Neural progenitor cell (in vitro differentiated cells): Measurements from ENCODE around the gene IQSEC1. TPM values are rescaled to one million over a fixed set of nuclear protein-coding genes. Genes with fewer than 3 reads are reported as not detected.

Experiments used
- DNase-seq: peaks from one replicate; pipeline ENCODE4 v3.0.0-alpha.2; 2016; ENCODE audit warnings: low spot score
- H2AFZ ChIP-seq: fragments of 200-600 bp; sonication (generic); replicated peaks from 2 replicates; pipeline ENCODE4 v1.6.1; 2016; ENCODE audit warnings: antibody characterized with exemption
- H3F3A ChIP-seq: fragments of 200-600 bp; sonication (generic); 2 replicates; pipeline ENCODE4 v1.6.1; 2016; ENCODE audit warnings: antibody characterized with exemption, low read depth
- H3K27ac ChIP-seq: fragments of 200-600 bp; sonication (generic); 2 replicates; pipeline ENCODE4 v1.5.1; 2016; ENCODE audit warnings: mild to moderate bottlenecking
- H3K27me3 ChIP-seq: fragments of 200-600 bp; sonication (generic); 2 replicates; pipeline ENCODE4 v1.6.1; 2016; ENCODE audit warnings: mild to moderate bottlenecking, moderate library complexity
- H3K36me3 ChIP-seq: fragments of 200-600 bp; sonication (generic); 2 replicates; pipeline ENCODE4 v1.5.1; 2016
- H3K4me1 ChIP-seq: fragments of 200-600 bp; sonication (generic); 2 replicates; pipeline ENCODE4 v1.6.1; 2016; ENCODE audit warnings: mixed run types
- H3K4me2 ChIP-seq: fragments of 200-600 bp; sonication (generic); 2 replicates; pipeline ENCODE4 v1.6.1; 2016
- H3K4me3 ChIP-seq: fragments of 200-600 bp; sonication (generic); 2 replicates; pipeline ENCODE4 v1.5.1; 2016
- H3K79me2 ChIP-seq: fragments of 200-600 bp; sonication (generic); 2 replicates; pipeline ENCODE4 v1.6.1; 2016; ENCODE audit warnings: low read depth
- H3K9ac ChIP-seq: fragments of 200-600 bp; sonication (generic); 2 replicates; pipeline ENCODE4 v1.6.1; 2016
- H3K9me3 ChIP-seq: fragments of 200-600 bp; sonication (generic); 2 replicates; pipeline ENCODE4 v1.5.1; 2016; ENCODE audit warnings: low read depth
- H4K20me1 ChIP-seq: fragments of 200-600 bp; sonication (generic); 2 replicates; pipeline ENCODE4 v1.6.1; 2016; ENCODE audit warnings: low read depth
- H3K27ac Mint-ChIP-seq: 3 replicates; pipeline ENCODE4 v1.8.0; 2021; ENCODE audit warnings: mixed read lengths
- H3K27me3 Mint-ChIP-seq: 2 replicates; pipeline ENCODE4 v1.8.0; 2022; ENCODE audit warnings: low read depth, mild to moderate bottlenecking, inconsistent platforms, moderate library complexity, mixed read lengths; ENCODE audit not compliant: insufficient read depth
- H3K36me3 Mint-ChIP-seq: 3 replicates; pipeline ENCODE4 v1.8.0; 2021; ENCODE audit warnings: mixed read lengths
- H3K4me1 Mint-ChIP-seq: 3 replicates; pipeline ENCODE4 v1.8.0; 2021; ENCODE audit warnings: mixed read lengths
- H3K4me3 Mint-ChIP-seq: 3 replicates; pipeline ENCODE4 v1.8.0; 2021; ENCODE audit warnings: mild to moderate bottlenecking, moderate library complexity, mixed read lengths
- H3K9me3 Mint-ChIP-seq: 3 replicates; pipeline ENCODE4 v1.8.0; 2020; ENCODE audit warnings: mixed read lengths
- CTCF ChIP-seq: fragments of 200-600 bp; sonication (generic); IDR thresholded peaks from 2 replicates; pipeline ENCODE4 v1.5.1; 2017; ENCODE audit warnings: antibody characterized with exemption, mild to moderate bottlenecking
- EZH2 ChIP-seq: fragments of 200-600 bp; sonication (generic); IDR thresholded peaks from 2 replicates; pipeline ENCODE4 v1.6.1; 2017; ENCODE audit warnings: antibody characterized with exemption, mild to moderate bottlenecking, moderate library complexity
- EZH2phosphoT487 ChIP-seq: fragments of 200-600 bp; sonication (generic); IDR thresholded peaks from 2 replicates; pipeline ENCODE4 v1.6.1; 2017; ENCODE audit warnings: antibody characterized with exemption
- total RNA-seq: library from RNA; depleted of rRNA; stranded (reverse); fragments of >200 nt; gene quantifications from 2 replicates; pipeline ENCODE4 v1.2.3, GENCODE V29; 2015; ENCODE audit warnings: low replicate concordance

Gene IQSEC1
- 8.9 and 19.7 TPM in 2 replicates for total RNA-seq

GRCh38 chr3:13073326-13074005, at the start of gene IQSEC1:
IQSEC1 (minus strand) TSS chr3:13073429; CDS start chr3:13073014, 415 bp downstream.
- Histone ChIP-seq H3K4me2 (peak within 1 kb of the TSS; percentile 82), H3K79me2 (no peaks in the 10 kb centered on the region), H3K27ac (no peak within 1 kb of the TSS), H4K20me1 (no peaks in the 10 kb centered on the region), H3K36me3 (no peaks in the 10 kb centered on the region), H3K4me3 (peak within 1 kb of the TSS; percentile 48), H2AFZ (peak within 1 kb of the TSS; percentile 22), H3F3A (peaks cover 9% of the 10 kb centered on the region), H3K4me1 (peaks cover 25% of the 10 kb centered on the region), H3K9me3 (no peaks in the 10 kb centered on the region), H3K27me3 (peaks cover 62% of the 10 kb centered on the region), H3K9ac (no peak within 1 kb of the TSS)
- Mint-ChIP-seq H3K36me3 (no peaks in the 10 kb centered on the region), H3K27me3 (peaks cover 32% of the 10 kb centered on the region), H3K4me1 (peaks cover 59% of the 10 kb centered on the region), H3K4me3 (peak within 1 kb of the TSS; percentile 86), H3K9me3 (no peaks in the 10 kb centered on the region), H3K27ac (peak within 1 kb of the TSS; percentile 86)
- TF ChIP-seq EZH2phosphoT487 (peak; percentile 53), CTCF (no peak), EZH2 (peak; percentile 64)
- peak; percentile 95 for DNase-seq

- no peak overlapping the region for H2AFZ ChIP-seq
- H3K4me2 ChIP-seq = no peak overlapping the region
- H3K27ac ChIP-seq = no peak overlapping the region
- Mint-ChIP-seq H3K27ac (peak overlapping the region; percentile 53), H3K4me3 (peak overlapping the region; percentile 59), H3K27me3 (peaks cover 8% of the 10 kb centered on the region), H3K4me1 (peaks cover 10% of the 10 kb centered on the region), H3K9me3 (no peaks in the 10 kb centered on the region), H3K36me3 (no peaks in the 10 kb centered on the region)
- H3K79me2 ChIP-seq = no peaks in the 10 kb centered on the region
- no peaks in the 10 kb centered on the region for H3K4me1 ChIP-seq
- H3K4me3 ChIP-seq = no peak overlapping the region
- no peaks in the 10 kb centered on the region for H3K27me3 ChIP-seq
- peaks cover 7% of the 10 kb centered on the region for H4K20me1 ChIP-seq
- TF ChIP-seq EZH2phosphoT487 (no peak), EZH2 (no peak), CTCF (no peak)
- H3K36me3 ChIP-seq = no peaks in the 10 kb centered on the region
- no peak overlapping the region for H3K9ac ChIP-seq
- DNase-seq = no peak
- H3K9me3 ChIP-seq = no peaks in the 10 kb centered on the region
- no peaks in the 10 kb centered on the region for H3F3A ChIP-seq
These were observed 49.1 kb upstream of the IQSEC1 start for GRCh38 chr3:13122081-13123012.

- Histone ChIP-seq H3F3A (no peaks in the 10 kb centered on the region), H3K27ac (no peak overlapping the region), H4K20me1 (peaks cover 7% of the 10 kb centered on the region), H3K27me3 (no peaks in the 10 kb centered on the region), H3K9me3 (no peaks in the 10 kb centered on the region), H3K4me3 (no peak overlapping the region), H3K79me2 (no peaks in the 10 kb centered on the region), H3K36me3 (no peaks in the 10 kb centered on the region), H3K4me2 (no peak overlapping the region), H3K4me1 (no peaks in the 10 kb centered on the region), H2AFZ (no peak overlapping the region), H3K9ac (no peak overlapping the region)
- no peaks in the 10 kb centered on the region for H3K36me3 Mint-ChIP-seq
- TF ChIP-seq EZH2 = no peak
- peak; percentile 17 for TF ChIP-seq CTCF
- H3K4me1 Mint-ChIP-seq = peaks cover 10% of the 10 kb centered on the region
- peaks cover 8% of the 10 kb centered on the region for H3K27me3 Mint-ChIP-seq
- peak overlapping the region; percentile 59 for H3K4me3 Mint-ChIP-seq
- H3K9me3 Mint-ChIP-seq = no peaks in the 10 kb centered on the region
- H3K27ac Mint-ChIP-seq = peak overlapping the region; percentile 44
- DNase-seq = peak; percentile 29
These were observed 48.3 kb upstream of the IQSEC1 start for GRCh38 chr3:13121553-13122001.
